GM19025 (cell line): ENCODE measurements around the gene SLC14A1.
"Not testable (repeated sequence)": the region's sequence is repeated elsewhere in the genome, so short reads cannot be mapped to it uniquely, and the experiment has no call there.

ENCODE experiments used
- ATAC-seq: cut with Tn5 transposase; IDR thresholded peaks from one replicate; pipeline ENCODE4 v1.9.1; 2021; ENCODE audit warnings: mild to moderate bottlenecking, low read depth, moderate library complexity; ENCODE audit not compliant: unreplicated experiment

The SLC14A1 gene

GRCh38 chr18:45753286-45753685, 29.3 kb downstream of the SLC14A1 start:
- ATAC-seq = no peak

- no peak for ATAC-seq
These were observed 32.0 kb downstream of the SLC14A1 start for GRCh38 chr18:45755934-45756333.

GRCh38 chr18:45757005-45757404, 33.0 kb downstream of the SLC14A1 start:
- no peak for ATAC-seq

GRCh38 chr18:45757644-45758043, 33.7 kb downstream of the SLC14A1 start:
- not testable (repeated sequence) for ATAC-seq

- no peak for ATAC-seq
These were observed 36.6 kb downstream of the SLC14A1 start for GRCh38 chr18:45760462-45761036.

- no peak for ATAC-seq
These were observed 37.6 kb downstream of the SLC14A1 start for GRCh38 chr18:45761512-45762114.

GRCh38 chr18:45764000-45764686, 40.2 kb downstream of the SLC14A1 start:
- ATAC-seq = no peak

- ATAC-seq = no peak
These were observed 41.8 kb downstream of the SLC14A1 start for GRCh38 chr18:45765796-45766195.

- ATAC-seq = no peak
These were observed 47.9 kb downstream of the SLC14A1 start for GRCh38 chr18:45771587-45772480.

- ATAC-seq = peak; percentile 65
These were observed 50.1 kb downstream of the SLC14A1 start for GRCh38 chr18:45774065-45774521.

GRCh38 chr18:45775241-45775676, 51.3 kb downstream of the SLC14A1 start:
- ATAC-seq = peak; percentile 49

- ATAC-seq = no peak
These were observed 51.8 kb downstream of the SLC14A1 start for GRCh38 chr18:45775743-45776142.

GRCh38 chr18:45777393-45777792, 53.4 kb downstream of the SLC14A1 start:
- ATAC-seq = no peak

- no peak for ATAC-seq
These were observed 56.6 kb downstream of the SLC14A1 start for GRCh38 chr18:45780568-45780967.

- no peak for ATAC-seq
These were observed 58.7 kb downstream of the SLC14A1 start for GRCh38 chr18:45782662-45783061.

GRCh38 chr18:45783097-45784075, 59.4 kb downstream of the SLC14A1 start:
- ATAC-seq = no peak

GRCh38 chr18:45785134-45785533, 61.2 kb downstream of the SLC14A1 start:
- no peak for ATAC-seq

- no peak for ATAC-seq
These were observed 63.0 kb downstream of the SLC14A1 start for GRCh38 chr18:45786941-45787340.

- no peak for ATAC-seq
These were observed 63.4 kb downstream of the SLC14A1 start for GRCh38 chr18:45787346-45787745.

- ATAC-seq = no peak
These were observed 64.9 kb downstream of the SLC14A1 start for GRCh38 chr18:45788861-45789260.
